Measurements from ENCODE around the gene TAP1. TPM values are rescaled to one million over a fixed set of nuclear protein-coding genes. Genes with fewer than 3 reads are reported as not detected.
A peak's percentile ranks its signal among the peaks of the same experiment; 100 is the strongest.

The TAP1 gene
- total and polyA plus RNA-seq, 10 of the 15 experiments (the other 5 are each of a cell fraction or from before 2014, with no cell fraction given) = 33.4 to 249 (median 169) TPM

DNA sequence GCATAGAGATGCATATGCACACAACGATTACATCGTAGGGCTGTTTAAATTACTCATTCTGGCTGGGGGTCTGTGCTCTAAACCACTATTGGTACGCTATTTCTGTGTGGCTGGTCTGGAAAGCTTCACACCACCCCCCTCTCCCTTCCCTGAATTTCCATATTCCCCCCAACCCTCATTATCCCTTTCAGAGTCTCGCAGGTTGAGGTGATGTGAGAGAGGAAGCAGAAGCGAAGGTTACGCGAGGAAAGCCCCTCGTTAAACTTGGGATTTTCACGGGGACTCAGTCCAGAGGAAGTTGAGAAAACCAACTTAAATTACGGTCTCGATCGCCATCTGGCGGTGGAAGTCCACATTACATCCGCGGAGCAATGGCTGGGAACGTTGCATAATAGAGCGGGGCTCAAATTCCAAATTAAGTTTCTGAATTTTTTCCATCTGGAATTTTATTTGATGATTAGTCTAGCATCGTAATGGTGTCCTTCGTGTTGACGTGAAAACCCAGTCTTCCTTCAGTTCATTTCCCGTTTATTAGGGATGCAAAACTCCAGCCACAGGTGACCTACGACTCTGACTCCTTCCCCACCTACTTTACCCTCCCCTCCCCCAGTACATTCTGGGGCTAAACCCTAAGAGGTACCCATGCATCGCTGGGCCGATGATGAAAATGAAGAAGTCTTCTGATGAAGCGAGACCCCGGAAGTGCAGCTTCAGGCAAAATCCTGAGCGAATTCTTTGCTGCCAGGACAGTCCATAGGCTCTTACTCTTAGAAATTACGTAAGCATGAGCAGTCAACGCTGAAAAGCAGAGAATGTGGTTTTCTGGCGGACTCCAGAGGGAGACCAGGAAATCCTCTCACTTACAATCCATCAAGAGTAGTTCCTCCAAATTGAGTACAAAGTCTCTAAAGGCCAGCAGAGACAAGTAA lies 56.4 kb downstream of the TAP1 start (continued):
- TF ChIP-seq, protein P1, sequence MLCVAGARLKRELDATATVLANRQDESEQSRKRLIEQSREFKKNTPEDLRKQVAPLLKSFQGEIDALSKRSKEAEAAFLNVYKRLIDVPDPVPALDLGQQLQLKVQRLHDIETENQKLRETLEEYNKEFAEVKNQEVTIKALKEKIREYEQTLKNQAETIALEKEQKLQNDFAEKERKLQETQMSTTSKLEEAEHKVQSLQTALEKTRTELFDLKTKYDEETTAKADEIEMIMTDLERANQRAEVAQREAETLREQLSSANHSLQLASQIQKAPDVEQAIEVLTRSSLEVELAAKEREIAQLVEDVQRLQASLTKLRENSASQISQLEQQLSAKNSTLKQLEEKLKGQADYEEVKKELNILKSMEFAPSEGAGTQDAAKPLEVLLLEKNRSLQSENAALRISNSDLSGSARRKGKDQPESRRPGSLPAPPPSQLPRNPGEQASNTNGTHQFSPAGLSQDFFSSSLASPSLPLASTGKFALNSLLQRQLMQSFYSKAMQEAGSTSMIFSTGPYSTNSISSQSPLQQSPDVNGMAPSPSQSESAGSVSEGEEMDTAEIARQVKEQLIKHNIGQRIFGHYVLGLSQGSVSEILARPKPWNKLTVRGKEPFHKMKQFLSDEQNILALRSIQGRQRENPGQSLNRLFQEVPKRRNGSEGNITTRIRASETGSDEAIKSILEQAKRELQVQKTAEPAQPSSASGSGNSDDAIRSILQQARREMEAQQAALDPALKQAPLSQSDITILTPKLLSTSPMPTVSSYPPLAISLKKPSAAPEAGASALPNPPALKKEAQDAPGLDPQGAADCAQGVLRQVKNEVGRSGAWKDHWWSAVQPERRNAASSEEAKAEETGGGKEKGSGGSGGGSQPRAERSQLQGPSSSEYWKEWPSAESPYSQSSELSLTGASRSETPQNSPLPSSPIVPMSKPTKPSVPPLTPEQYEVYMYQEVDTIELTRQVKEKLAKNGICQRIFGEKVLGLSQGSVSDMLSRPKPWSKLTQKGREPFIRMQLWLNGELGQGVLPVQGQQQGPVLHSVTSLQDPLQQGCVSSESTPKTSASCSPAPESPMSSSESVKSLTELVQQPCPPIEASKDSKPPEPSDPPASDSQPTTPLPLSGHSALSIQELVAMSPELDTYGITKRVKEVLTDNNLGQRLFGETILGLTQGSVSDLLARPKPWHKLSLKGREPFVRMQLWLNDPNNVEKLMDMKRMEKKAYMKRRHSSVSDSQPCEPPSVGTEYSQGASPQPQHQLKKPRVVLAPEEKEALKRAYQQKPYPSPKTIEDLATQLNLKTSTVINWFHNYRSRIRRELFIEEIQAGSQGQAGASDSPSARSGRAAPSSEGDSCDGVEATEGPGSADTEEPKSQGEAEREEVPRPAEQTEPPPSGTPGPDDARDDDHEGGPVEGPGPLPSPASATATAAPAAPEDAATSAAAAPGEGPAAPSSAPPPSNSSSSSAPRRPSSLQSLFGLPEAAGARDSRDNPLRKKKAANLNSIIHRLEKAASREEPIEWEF (IDR thresholded peaks at IDR 0.05; ENCODE audit: insufficient replicate concordance, low read depth, low read length) = peak; percentile 3
- peak; percentile 44 for TF ChIP-seq NR2F1 (conservative IDR thresholded peaks at IDR 0.05)
- peak; percentile 77 to 80 for TF ChIP-seq IKZF2 (IDR thresholded peaks at IDR 0.05)
- TF ChIP-seq, protein P2, sequence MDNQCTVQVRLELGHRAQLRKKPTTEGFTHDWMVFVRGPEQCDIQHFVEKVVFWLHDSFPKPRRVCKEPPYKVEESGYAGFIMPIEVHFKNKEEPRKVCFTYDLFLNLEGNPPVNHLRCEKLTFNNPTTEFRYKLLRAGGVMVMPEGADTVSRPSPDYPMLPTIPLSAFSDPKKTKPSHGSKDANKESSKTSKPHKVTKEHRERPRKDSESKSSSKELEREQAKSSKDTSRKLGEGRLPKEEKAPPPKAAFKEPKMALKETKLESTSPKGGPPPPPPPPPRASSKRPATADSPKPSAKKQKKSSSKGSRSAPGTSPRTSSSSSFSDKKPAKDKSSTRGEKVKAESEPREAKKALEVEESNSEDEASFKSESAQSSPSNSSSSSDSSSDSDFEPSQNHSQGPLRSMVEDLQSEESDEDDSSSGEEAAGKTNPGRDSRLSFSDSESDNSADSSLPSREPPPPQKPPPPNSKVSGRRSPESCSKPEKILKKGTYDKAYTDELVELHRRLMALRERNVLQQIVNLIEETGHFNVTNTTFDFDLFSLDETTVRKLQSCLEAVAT (IDR thresholded peaks at IDR 0.05) = 0 out of 2 replicates have a peak, but pooled peaks have one; percentile 46
- TF ChIP-seq RUNX3 (IDR thresholded peaks at IDR 0.05; ENCODE audit: low read length) = peak; percentile 35
- TF ChIP-seq, protein P3, sequence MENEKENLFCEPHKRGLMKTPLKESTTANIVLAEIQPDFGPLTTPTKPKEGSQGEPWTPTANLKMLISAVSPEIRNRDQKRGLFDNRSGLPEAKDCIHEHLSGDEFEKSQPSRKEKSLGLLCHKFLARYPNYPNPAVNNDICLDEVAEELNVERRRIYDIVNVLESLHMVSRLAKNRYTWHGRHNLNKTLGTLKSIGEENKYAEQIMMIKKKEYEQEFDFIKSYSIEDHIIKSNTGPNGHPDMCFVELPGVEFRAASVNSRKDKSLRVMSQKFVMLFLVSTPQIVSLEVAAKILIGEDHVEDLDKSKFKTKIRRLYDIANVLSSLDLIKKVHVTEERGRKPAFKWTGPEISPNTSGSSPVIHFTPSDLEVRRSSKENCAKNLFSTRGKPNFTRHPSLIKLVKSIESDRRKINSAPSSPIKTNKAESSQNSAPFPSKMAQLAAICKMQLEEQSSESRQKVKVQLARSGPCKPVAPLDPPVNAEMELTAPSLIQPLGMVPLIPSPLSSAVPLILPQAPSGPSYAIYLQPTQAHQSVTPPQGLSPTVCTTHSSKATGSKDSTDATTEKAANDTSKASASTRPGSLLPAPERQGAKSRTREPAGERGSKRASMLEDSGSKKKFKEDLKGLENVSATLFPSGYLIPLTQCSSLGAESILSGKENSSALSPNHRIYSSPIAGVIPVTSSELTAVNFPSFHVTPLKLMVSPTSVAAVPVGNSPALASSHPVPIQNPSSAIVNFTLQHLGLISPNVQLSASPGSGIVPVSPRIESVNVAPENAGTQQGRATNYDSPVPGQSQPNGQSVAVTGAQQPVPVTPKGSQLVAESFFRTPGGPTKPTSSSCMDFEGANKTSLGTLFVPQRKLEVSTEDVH (IDR thresholded peaks at IDR 0.05; ENCODE audit: low read depth, partially characterized antibody) = peak; percentile 48
- no peak for TF ChIP-seq JUND (IDR thresholded peaks at IDR 0.05; ENCODE audit: low read depth, low read length)
- TF ChIP-seq BACH1 (IDR thresholded peaks at IDR 0.05; ENCODE audit: borderline replicate concordance) = 0 out of 2 replicates have a peak, but pooled peaks have one; percentile 15
- 0 out of 2 replicates have a peak, but pooled peaks have one; percentile 7 for TF ChIP-seq CREB1 (IDR thresholded peaks at IDR 0.05; ENCODE audit: low read depth)
- TF ChIP-seq CHD2 (IDR thresholded peaks at IDR 0.05; ENCODE audit: borderline replicate concordance, low read depth, low read length) = 0 out of 2 replicates have a peak, but pooled peaks have one; percentile 6
- TF ChIP-seq TCF7 (IDR thresholded peaks at IDR 0.05; ENCODE audit: borderline replicate concordance) = no peak
- TF ChIP-seq PAX8 (IDR thresholded peaks at IDR 0.05) = no peak
- peak; percentile 52 for TF ChIP-seq EED (IDR thresholded peaks at IDR 0.05; ENCODE audit: low read depth)
- TF ChIP-seq ESRRA (IDR thresholded peaks at IDR 0.05; ENCODE audit: low read length) = no peak
- TF ChIP-seq NBN (IDR thresholded peaks at IDR 0.05) = 0 out of 2 replicates have a peak, but pooled peaks have one; percentile 25
- peak; percentile 59 for TF ChIP-seq SPI1 (IDR thresholded peaks at IDR 0.05; ENCODE audit: borderline replicate concordance, insufficient read depth, low read depth, low read length)
- TF ChIP-seq, protein P4, sequence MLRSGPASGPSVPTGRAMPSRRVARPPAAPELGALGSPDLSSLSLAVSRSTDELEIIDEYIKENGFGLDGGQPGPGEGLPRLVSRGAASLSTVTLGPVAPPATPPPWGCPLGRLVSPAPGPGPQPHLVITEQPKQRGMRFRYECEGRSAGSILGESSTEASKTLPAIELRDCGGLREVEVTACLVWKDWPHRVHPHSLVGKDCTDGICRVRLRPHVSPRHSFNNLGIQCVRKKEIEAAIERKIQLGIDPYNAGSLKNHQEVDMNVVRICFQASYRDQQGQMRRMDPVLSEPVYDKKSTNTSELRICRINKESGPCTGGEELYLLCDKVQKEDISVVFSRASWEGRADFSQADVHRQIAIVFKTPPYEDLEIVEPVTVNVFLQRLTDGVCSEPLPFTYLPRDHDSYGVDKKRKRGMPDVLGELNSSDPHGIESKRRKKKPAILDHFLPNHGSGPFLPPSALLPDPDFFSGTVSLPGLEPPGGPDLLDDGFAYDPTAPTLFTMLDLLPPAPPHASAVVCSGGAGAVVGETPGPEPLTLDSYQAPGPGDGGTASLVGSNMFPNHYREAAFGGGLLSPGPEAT (IDR thresholded peaks at IDR 0.05; ENCODE audit: low read depth) = peak; percentile 91
- no peak for TF ChIP-seq CHD1 (IDR thresholded peaks at IDR 0.05; ENCODE audit: low read depth, low read length)
- peak; percentile 58; the same call in 1 of the 2 replicates for TF ChIP-seq YY1 (IDR thresholded peaks at IDR 0.05; ENCODE audit: low read depth, low read length)
